Psoas muscle (tissue), 8 donors: ENCODE results near the gene BMP4. TPM values are rescaled to one million over a fixed set of nuclear protein-coding genes. Genes with fewer than 3 reads are reported as not detected.

ENCODE experiments used
- ATAC-seq, 4 donors: fragments of 200-7000 bp; cut with Tn5 transposase; one replicate each; pipeline ENCODE4 v1.9.1; 2020; ENCODE audit warnings: moderate library complexity in 3 of 4, mild to moderate bottlenecking in 2 of 4
- DNase-seq, 2 donors: peaks; one replicate each; pipeline ENCODE4 v3.0.0-alpha.2; 2020
- H3K27ac ChIP-seq: fragments of 200-600 bp; one replicate; pipeline ENCODE4 v1.8.0; 2022
- H3K27me3 ChIP-seq, 3 donors: fragments of 200-600 bp in 1 of 3; one replicate each; pipeline versions ENCODE4 v1.6.1 to v1.8.0; 2013 to 2022; ENCODE audit warnings: low read length in 2 of 3, mild to moderate bottlenecking in 2 of 3, moderate library complexity in 1 of 3; ENCODE audit not compliant: insufficient read depth in 3 of 3
- H3K36me3 ChIP-seq, 2 donors: fragments of 200-600 bp in 1 of 2; one replicate each; pipeline versions ENCODE4 v1.6.1 to v1.8.0; 2013 to 2022; ENCODE audit warnings: low read depth in 1 of 2, mild to moderate bottlenecking in 1 of 2, moderate library complexity in 1 of 2; ENCODE audit not compliant: insufficient read depth in 1 of 2
- H3K4me1 ChIP-seq: fragments of 200-600 bp; one replicate; pipeline ENCODE4 v1.8.0; 2022
- H3K4me3 ChIP-seq: fragments of 200-600 bp; one replicate; pipeline ENCODE4 v1.8.0; 2022; ENCODE audit warnings: mild to moderate bottlenecking
- H3K9me3 ChIP-seq: fragments of 200-600 bp; one replicate; pipeline ENCODE4 v1.8.0; 2022
- WGBS, 3 donors: extraction: QIAGEN DNeasy Blood & Tissue Kit; methylation state at CpG; one replicate each; pipeline versions ENCODE4 v1.1.6 to v1.1.7; 2013; 5-methylcytosine and 5-hydroxymethylcytosine counted together
- intact Hi-C, 2 donors: fragments of 100-400 bp; cut with DNase I; formaldehyde crosslinking; loops; one replicate each; pipeline versions ENCODE4 v1.11.0 to v1.14.2; 2022
- polyA plus RNA-seq, 3 donors: library from polyadenylated mRNA; stranded (reverse); fragments of 200-250 nt; gene quantifications; one replicate each; pipeline ENCODE4 v1.2.3, GENCODE V29; 2013
- total RNA-seq, 4 donors: library from RNA; stranded (reverse); fragmentation: NEBNext Ultra II Directional in 2 of 4; extraction: Animal tissue kit (Norgen Biotek cat#: 25700) in 2 of 4; gene quantifications; one replicate each; pipeline versions ENCODE4 v1.2.1 to v1.2.4, GENCODE V29; 2021 to 2023
- TF ChIP-seq, protein P1 (sequence below): fragments of 200-600 bp; IDR thresholded peaks from one replicate; pipeline ENCODE4 v1.8.0; 2022; ENCODE audit warnings: antibody characterized with exemption
- donor health status: healthy with polysubstance abuse.
- donor health status: DM: no; HTN: no; CAD: no; lungs with moderate emphysema.
- donor health status: Bipolar disorder and iron deficiency.
- donor health status: healthy.
- donor health status: DM: yes; HTN: yes; CAD: no.
- donor health status: DM: no; HTN: no; CAD: no.
- donor health status: DM: no; HTN: no; CAD: no.
- donor health status: DM: yes; HTN: yes; CAD: no.

The BMP4 gene
- total and polyA plus RNA-seq, 7 donors, result 2.4 to 8.6 (median 4.3) TPM

- H3K36me3 ChIP-seq, result no peaks in the 10 kb centered on the region
- H3K9me3 ChIP-seq, result no peaks in the 10 kb centered on the region
- H3K4me3 ChIP-seq, result no peak overlapping the region
- intact Hi-C loops, result no loop called here
- ATAC-seq (no peak), DNase-seq (no peak)
- H3K27ac ChIP-seq, result no peak overlapping the region
- TF ChIP-seq, protein P1, sequence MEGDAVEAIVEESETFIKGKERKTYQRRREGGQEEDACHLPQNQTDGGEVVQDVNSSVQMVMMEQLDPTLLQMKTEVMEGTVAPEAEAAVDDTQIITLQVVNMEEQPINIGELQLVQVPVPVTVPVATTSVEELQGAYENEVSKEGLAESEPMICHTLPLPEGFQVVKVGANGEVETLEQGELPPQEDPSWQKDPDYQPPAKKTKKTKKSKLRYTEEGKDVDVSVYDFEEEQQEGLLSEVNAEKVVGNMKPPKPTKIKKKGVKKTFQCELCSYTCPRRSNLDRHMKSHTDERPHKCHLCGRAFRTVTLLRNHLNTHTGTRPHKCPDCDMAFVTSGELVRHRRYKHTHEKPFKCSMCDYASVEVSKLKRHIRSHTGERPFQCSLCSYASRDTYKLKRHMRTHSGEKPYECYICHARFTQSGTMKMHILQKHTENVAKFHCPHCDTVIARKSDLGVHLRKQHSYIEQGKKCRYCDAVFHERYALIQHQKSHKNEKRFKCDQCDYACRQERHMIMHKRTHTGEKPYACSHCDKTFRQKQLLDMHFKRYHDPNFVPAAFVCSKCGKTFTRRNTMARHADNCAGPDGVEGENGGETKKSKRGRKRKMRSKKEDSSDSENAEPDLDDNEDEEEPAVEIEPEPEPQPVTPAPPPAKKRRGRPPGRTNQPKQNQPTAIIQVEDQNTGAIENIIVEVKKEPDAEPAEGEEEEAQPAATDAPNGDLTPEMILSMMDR, result no peak
- no peaks in the 10 kb centered on the region for H3K27me3 ChIP-seq
- H3K4me1 ChIP-seq, result no peaks in the 10 kb centered on the region
Measured at GRCh38 chr14:53983112-53983511, 26.5 kb upstream of the BMP4 start.

- DNase-seq (no peak), ATAC-seq (no peak)
- H3K27me3 ChIP-seq, result no peaks in the 10 kb centered on the region
- no peaks in the 10 kb centered on the region for H3K36me3 ChIP-seq
- no peak overlapping the region for H3K4me3 ChIP-seq
- H3K9me3 ChIP-seq, result no peaks in the 10 kb centered on the region
- H3K4me1 ChIP-seq, result no peaks in the 10 kb centered on the region
- intact Hi-C loops, result no loop called here
- WGBS, 3 donors, result 85 to 90% (median 89%) methylated on average over 2 of the region's 2 CpGs
- H3K27ac ChIP-seq, result no peak overlapping the region
- TF ChIP-seq, protein P1, result no peak
Measured at GRCh38 chr14:53982546-53982945, 25.9 kb upstream of the BMP4 start.

GRCh38 chr14:53979747-53980642 lies 23.4 kb upstream of the BMP4 start:
- ATAC-seq (peak in 3 of 4 donors; percentile 48 to 68 (median 63)), DNase-seq (peak; percentile 72 to 83)
- Histone ChIP-seq H3K4me1 (no peaks in the 10 kb centered on the region), H3K27ac (no peak overlapping the region), H3K27me3 (no peaks in the 10 kb centered on the region), H3K36me3 (no peaks in the 10 kb centered on the region), H3K9me3 (no peaks in the 10 kb centered on the region), H3K4me3 (no peak overlapping the region)
- intact Hi-C loops, result no loop called here
- WGBS, 3 donors, result 56 to 69% (median 56%) methylated on average over 7 of the region's 7 CpGs
- TF ChIP-seq, protein P1, result no peak

DNA sequence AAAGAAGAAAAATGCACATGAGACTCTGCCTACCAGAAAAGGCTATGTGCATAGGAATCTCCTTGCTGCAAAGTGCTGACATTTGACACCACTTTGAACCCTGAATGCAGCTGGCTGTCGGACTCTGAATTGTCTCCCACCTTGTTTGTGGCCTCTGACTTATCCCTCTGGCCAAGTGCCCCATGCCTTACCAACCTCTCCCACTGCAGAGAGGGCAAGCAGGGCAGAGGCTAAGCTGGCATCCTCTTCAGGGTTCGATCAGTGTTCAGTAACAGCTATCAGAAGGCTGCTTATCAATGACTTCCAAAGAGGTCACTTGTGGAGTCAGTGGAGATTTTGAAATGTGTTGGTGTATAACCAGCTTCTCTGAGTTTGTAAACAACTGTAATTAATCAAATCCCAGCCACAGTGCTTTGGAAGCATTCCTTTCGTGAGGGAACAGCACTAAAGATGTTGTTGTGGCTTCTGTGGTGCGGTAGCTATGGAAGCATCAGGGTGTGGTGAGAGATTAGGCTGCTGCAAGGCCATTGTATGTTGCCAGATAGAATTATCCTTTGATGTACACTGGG lies 22.6 kb upstream of the BMP4 start:
- Histone ChIP-seq H3K36me3 (no peaks in the 10 kb centered on the region), H3K9me3 (no peaks in the 10 kb centered on the region), H3K4me3 (no peak overlapping the region), H3K27me3 (no peaks in the 10 kb centered on the region), H3K4me1 (no peaks in the 10 kb centered on the region), H3K27ac (no peak overlapping the region)
- no peak for ATAC-seq
- TF ChIP-seq, protein P1, result no peak
- WGBS, 3 donors, result 41 to 51% (median 42%) methylated on average over 4 of the region's 4 CpGs
- intact Hi-C loops, result no loop called here
- DNase-seq, result no peak
